KMS-11 (cell line): ENCODE results near the gene TOM1L1.

Experiments
- H2AFZ ChIP-seq: fragments of 200-600 bp; sonication (generic); 2 replicates; pipeline ENCODE4 v1.6.1; 2016; ENCODE audit warnings: antibody characterized with exemption, mixed run types, low read depth
- H3K27ac ChIP-seq: fragments of 200-600 bp; sonication (generic); 2 replicates; pipeline ENCODE4 v1.6.1; 2016; ENCODE audit warnings: mild to moderate bottlenecking, mixed run types
- H3K27me3 ChIP-seq: fragments of 200-600 bp; sonication (generic); 2 replicates; pipeline ENCODE4 v1.6.1; 2017; ENCODE audit warnings: mild to moderate bottlenecking, low read depth, mixed run types, moderate library complexity; ENCODE audit not compliant: insufficient read depth
- H3K36me3 ChIP-seq: fragments of 200-600 bp; sonication (generic); 2 replicates; pipeline ENCODE4 v1.6.1; 2017; ENCODE audit warnings: mild to moderate bottlenecking, mixed run types; ENCODE audit not compliant: insufficient read depth
- H3K4me1 ChIP-seq: fragments of 200-600 bp; sonication (generic); 2 replicates; pipeline ENCODE4 v1.6.1; 2016; ENCODE audit warnings: mild to moderate bottlenecking, low read depth, mixed run types; ENCODE audit not compliant: poor library complexity, severe bottlenecking
- H3K4me2 ChIP-seq: fragments of 200-600 bp; sonication (generic); 2 replicates; pipeline ENCODE4 v1.7.0; 2016; ENCODE audit warnings: mild to moderate bottlenecking, mixed run types
- H3K4me3 ChIP-seq: fragments of 200-600 bp; sonication (generic); IDR thresholded peaks from 2 replicates; pipeline ENCODE4 v1.6.1; 2017; ENCODE audit warnings: low read depth, low read length, mixed read lengths; ENCODE audit not compliant: insufficient read depth
- H3K79me2 ChIP-seq: fragments of 200-600 bp; sonication (generic); 2 replicates; pipeline ENCODE4 v1.6.1; 2016; ENCODE audit warnings: low read depth, mixed run types; ENCODE audit not compliant: insufficient read depth
- H3K9ac ChIP-seq: fragments of 200-600 bp; sonication (generic); 2 replicates; pipeline ENCODE4 v1.6.1; 2016; ENCODE audit warnings: mild to moderate bottlenecking, mixed run types
- H4K20me1 ChIP-seq: fragments of 200-600 bp; sonication (generic); 2 replicates; pipeline ENCODE4 v1.6.1; 2016; ENCODE audit warnings: mild to moderate bottlenecking, mixed run types; ENCODE audit not compliant: insufficient read depth
- TF ChIP-seq, protein P1 (sequence below): fragments of 200-600 bp; sonication (generic); conservative IDR thresholded peaks from 2 replicates; pipeline ENCODE4 v1.6.1; 2017; ENCODE audit warnings: low read depth, mild to moderate bottlenecking, antibody characterized with exemption, low read length, moderate library complexity, mixed read lengths

The TOM1L1 gene

DNA sequence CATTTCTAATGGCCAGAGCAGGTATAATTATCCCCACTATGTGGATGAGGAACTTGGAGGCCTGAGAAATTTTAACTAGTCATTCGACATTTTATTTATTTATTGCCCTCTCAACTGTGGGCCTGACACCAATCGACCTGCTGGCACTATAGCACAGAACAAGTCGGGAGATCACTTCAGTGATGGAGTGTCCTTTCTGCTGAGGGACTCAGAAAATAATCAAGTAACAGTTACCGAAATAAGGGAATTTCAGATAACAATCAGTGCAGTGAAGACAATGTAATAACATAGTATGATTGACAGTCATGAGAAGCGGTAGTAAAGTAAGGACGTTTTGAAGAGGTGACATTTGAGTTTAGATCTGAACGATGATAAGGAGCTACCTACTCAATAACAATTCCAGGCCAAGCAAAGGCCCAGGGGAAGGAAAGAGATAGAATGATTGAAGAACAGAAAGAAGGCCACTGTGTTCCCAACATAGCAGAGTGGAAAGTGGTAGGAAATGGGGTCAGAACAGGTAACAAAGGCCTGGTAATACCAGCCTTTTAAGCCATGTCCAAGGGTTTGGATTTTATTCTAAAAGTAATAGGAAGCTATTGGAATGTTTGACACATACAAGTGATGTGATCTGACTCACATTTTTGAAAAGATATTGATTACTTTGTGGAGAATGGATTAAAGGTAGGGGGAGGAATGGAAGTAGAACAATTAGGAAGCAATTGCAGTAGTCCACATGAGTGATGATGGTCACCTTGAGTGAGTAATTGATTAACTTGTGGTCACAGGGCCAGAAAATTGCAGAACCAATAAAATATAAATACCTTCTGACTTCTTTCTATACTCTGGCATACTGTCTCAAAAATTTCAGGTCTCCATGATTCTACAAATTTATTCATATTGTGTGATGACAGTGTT, 69.3 kb downstream of the TOM1L1 start:
- H3K9ac ChIP-seq: peak overlapping the region; percentile 83
- H3K79me2 ChIP-seq: peaks cover 42% of the 10 kb centered on the region
- no peaks in the 10 kb centered on the region for H3K27me3 ChIP-seq
- peak overlapping the region; percentile 68 for H3K4me2 ChIP-seq
- H4K20me1 ChIP-seq: no peaks in the 10 kb centered on the region
- peak overlapping the region; percentile 72 for H3K27ac ChIP-seq
- H3K36me3 ChIP-seq: no peaks in the 10 kb centered on the region
- peaks cover 24% of the 10 kb centered on the region for H3K4me1 ChIP-seq
- TF ChIP-seq, protein P1, sequence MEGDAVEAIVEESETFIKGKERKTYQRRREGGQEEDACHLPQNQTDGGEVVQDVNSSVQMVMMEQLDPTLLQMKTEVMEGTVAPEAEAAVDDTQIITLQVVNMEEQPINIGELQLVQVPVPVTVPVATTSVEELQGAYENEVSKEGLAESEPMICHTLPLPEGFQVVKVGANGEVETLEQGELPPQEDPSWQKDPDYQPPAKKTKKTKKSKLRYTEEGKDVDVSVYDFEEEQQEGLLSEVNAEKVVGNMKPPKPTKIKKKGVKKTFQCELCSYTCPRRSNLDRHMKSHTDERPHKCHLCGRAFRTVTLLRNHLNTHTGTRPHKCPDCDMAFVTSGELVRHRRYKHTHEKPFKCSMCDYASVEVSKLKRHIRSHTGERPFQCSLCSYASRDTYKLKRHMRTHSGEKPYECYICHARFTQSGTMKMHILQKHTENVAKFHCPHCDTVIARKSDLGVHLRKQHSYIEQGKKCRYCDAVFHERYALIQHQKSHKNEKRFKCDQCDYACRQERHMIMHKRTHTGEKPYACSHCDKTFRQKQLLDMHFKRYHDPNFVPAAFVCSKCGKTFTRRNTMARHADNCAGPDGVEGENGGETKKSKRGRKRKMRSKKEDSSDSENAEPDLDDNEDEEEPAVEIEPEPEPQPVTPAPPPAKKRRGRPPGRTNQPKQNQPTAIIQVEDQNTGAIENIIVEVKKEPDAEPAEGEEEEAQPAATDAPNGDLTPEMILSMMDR: no peak
- peak overlapping the region; percentile 97; the same call in 1 of the 2 replicates for H2AFZ ChIP-seq
- H3K4me3 ChIP-seq: no peak overlapping the region

DNA sequence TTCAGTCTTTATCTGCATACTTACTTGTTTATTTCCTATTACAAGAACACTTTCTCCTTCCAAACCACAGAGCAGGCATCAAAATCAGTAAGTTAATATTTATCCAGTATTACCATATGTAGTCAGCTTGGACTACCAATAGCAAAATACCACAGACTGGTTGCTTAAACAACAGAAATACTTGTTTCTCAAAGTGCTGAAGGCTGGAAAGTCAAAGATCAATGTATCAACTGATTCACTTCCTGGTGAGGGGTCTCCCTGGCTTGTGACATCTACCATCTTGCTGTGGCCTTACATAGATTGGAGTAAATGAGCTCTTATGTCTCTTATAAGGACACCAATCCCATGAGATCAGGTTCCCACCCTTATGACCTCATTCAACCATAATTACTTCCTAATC, 70.5 kb downstream of the TOM1L1 start:
- Histone ChIP-seq H3K4me1 (peaks cover 27% of the 10 kb centered on the region), H4K20me1 (no peaks in the 10 kb centered on the region), H3K36me3 (no peaks in the 10 kb centered on the region), H3K9ac (no peak overlapping the region), H3K79me2 (peaks cover 30% of the 10 kb centered on the region), H2AFZ (no peak overlapping the region), H3K27ac (no peak overlapping the region), H3K27me3 (no peaks in the 10 kb centered on the region), H3K4me3 (no peak overlapping the region), H3K4me2 (no peak overlapping the region)
- TF ChIP-seq, protein P1: no peak

DNA sequence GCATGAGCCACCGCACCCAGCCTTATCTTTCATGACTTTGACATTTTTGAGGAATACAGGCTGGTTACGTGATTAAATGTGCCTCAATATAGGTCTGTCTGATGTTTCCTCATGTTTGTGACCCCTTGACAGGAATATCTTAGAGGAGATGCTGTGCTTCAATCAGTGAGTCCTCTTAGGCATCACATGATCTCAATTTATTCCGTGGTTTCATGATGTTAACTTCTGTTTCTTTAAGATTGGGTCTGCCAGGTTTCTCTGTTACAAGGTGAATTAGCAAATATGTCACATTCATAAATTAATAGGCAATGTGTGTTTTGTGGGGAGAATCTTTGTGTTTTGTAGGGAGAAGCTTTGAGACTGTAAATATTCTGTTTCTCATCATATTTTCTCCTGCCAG, 71.2 kb downstream of the TOM1L1 start:
- Histone ChIP-seq H3K79me2 (peaks cover 22% of the 10 kb centered on the region), H3K4me2 (no peak overlapping the region)
- TF ChIP-seq, protein P1: no peak

DNA sequence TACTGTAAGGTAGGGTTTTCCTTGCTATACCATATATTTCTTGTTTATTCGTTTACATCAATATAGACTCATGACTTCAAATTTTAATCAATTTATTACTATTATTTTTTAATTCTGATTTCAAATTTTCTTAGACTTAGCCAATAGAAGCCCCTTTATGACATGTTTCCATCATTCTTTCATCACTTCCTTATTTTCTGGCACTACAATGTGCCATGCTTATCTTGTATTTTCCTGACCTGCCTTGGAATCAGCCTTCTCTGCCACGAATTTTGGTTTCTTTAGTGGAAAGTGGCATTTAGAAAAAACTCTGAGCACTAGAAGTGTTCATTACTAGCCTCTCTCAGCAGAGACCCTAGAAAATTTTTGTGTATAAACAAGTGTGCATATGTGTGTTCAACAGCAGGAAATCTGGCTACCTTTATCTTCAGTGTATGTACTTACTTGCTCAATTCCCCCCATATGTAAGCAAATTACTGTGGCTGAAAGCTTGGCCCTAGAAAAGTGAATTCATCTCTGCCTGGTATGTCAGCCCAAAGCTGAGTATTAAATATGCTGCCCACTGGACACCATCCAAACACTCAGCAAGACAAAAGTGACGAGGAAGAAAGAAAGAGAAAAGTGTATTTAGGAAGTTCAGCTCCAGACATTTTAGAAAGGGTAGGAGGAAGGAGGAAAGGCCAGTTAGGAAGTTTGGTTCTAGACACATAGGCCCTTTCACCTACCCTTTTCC, 71.9 kb downstream of the TOM1L1 start:
- Histone ChIP-seq H3K79me2 (peaks cover 17% of the 10 kb centered on the region), H3K27ac (no peak overlapping the region), H2AFZ (no peak overlapping the region), H3K4me3 (no peak overlapping the region), H3K4me1 (peaks cover 19% of the 10 kb centered on the region), H3K9ac (no peak overlapping the region), H3K36me3 (no peaks in the 10 kb centered on the region), H3K27me3 (no peaks in the 10 kb centered on the region), H3K4me2 (no peak overlapping the region), H4K20me1 (no peaks in the 10 kb centered on the region)
- TF ChIP-seq, protein P1: no peak

More for the DNA sequence above, 71.2 kb downstream of the TOM1L1 start:
- Histone ChIP-seq H3K27ac (no peak overlapping the region), H3K4me3 (no peak overlapping the region), H3K4me1 (peaks cover 22% of the 10 kb centered on the region), H3K36me3 (no peaks in the 10 kb centered on the region), H4K20me1 (no peaks in the 10 kb centered on the region), H3K27me3 (no peaks in the 10 kb centered on the region), H3K9ac (no peak overlapping the region), H2AFZ (no peak overlapping the region)
